Fibroblast of lung (primary cell): ENCODE data around the gene UBN1. TPM values are rescaled to one million over a fixed set of nuclear protein-coding genes. Genes with fewer than 3 reads are reported as not detected.

ENCODE experiments used
- DNase-seq, 2 donors: peaks; one replicate each; pipeline versions ENCODE4 v3.0.0 to v3.0.0-alpha.2; 2010; ENCODE audit warnings: low read depth in 2 of 2
- H2AFZ ChIP-seq: 2 replicates; pipeline ENCODE4 v1.5.1; 2012; ENCODE audit warnings: low read length, control low read depth, inconsistent platforms
- H3K27ac ChIP-seq: 2 replicates; pipeline ENCODE4 v1.5.1; 2011; ENCODE audit warnings: low read length, control low read depth; ENCODE audit not compliant: insufficient read depth
- H3K27me3 ChIP-seq: 2 replicates; pipeline ENCODE4 v1.5.1; 2011; ENCODE audit warnings: mild to moderate bottlenecking, low read length; ENCODE audit not compliant: control insufficient read depth, insufficient read depth
- H3K36me3 ChIP-seq: 2 replicates; pipeline ENCODE4 v1.5.1; 2011; ENCODE audit warnings: low read length; ENCODE audit not compliant: control insufficient read depth, insufficient read depth
- H3K4me1 ChIP-seq: 2 replicates; pipeline ENCODE4 v1.5.1; 2011; ENCODE audit warnings: low read length; ENCODE audit not compliant: control insufficient read depth, insufficient read depth; ENCODE audit errors: extremely low read depth
- H3K4me2 ChIP-seq: 2 replicates; pipeline ENCODE4 v1.5.1; 2011; ENCODE audit warnings: low read length, control low read depth; ENCODE audit not compliant: insufficient read depth; ENCODE audit errors: extremely low read depth
- H3K4me3 ChIP-seq, 4 experiments: fragments of 200-600 bp in 1 of 4; sonication (generic) in 1 of 4; replicated peaks in 1 of 4; 2 replicates each; pipeline ENCODE4 v1.5.1; 2011 to 2016; ENCODE audit warnings: low read length in 4 of 4, low read depth in 3 of 4, mild to moderate bottlenecking in 3 of 4, control low read depth in 2 of 4, inconsistent platforms in 1 of 4, mixed read lengths in 1 of 4; ENCODE audit not compliant: insufficient read depth in 1 of 4; ENCODE audit errors: control extremely low read depth in 1 of 4
- H3K79me2 ChIP-seq: 2 replicates; pipeline ENCODE4 v1.5.1; 2012; ENCODE audit warnings: mild to moderate bottlenecking, low read length, inconsistent platforms; ENCODE audit not compliant: control insufficient read depth, insufficient read depth
- H3K9ac ChIP-seq: 2 replicates; pipeline ENCODE4 v1.5.1; 2011; ENCODE audit warnings: mild to moderate bottlenecking, low read length, control low read depth; ENCODE audit not compliant: insufficient read depth
- H3K9me3 ChIP-seq: 2 replicates; pipeline ENCODE4 v1.5.1; 2012; ENCODE audit warnings: low read depth, low read length; ENCODE audit not compliant: control insufficient read depth, insufficient read depth
- H4K20me1 ChIP-seq: 2 replicates; pipeline ENCODE4 v1.5.1; 2011; ENCODE audit warnings: low read length; ENCODE audit not compliant: control insufficient read depth, insufficient read depth; ENCODE audit errors: extremely low read depth
- EZH2 ChIP-seq: IDR thresholded peaks from 2 replicates; pipeline ENCODE4 v1.5.1; 2012; ENCODE audit warnings: low read length, control low read depth, mild to moderate bottlenecking; ENCODE audit errors: missing control alignments
- polyA plus RNA-seq, 2 donors: library from polyadenylated mRNA; depleted of rRNA in 1 of 2; stranded (reverse) in 1 of 2; unstranded in 1 of 2; fragments of >200 nt; gene quantifications; 2 replicates each; pipeline ENCODE4 v1.2.1, GENCODE V29; 2011 to 2012; ENCODE audit warnings: missing spikeins in 1 of 2
- total RNA-seq: library from RNA; depleted of rRNA; stranded (reverse); fragments of >200 nt; gene quantifications from 2 replicates; pipeline ENCODE4 v1.2.1, GENCODE V29; 2014
- TF ChIP-seq, protein P1 (sequence below), 2 donors: IDR thresholded peaks in 1 of 2; conservative IDR thresholded peaks in 1 of 2; 1 replicate in 1 of 2; 2 replicates in 1 of 2; pipeline ENCODE4 v1.5.1; 2011 to 2012; ENCODE audit warnings: low read length in 2 of 2, control low read depth in 1 of 2, inconsistent platforms in 1 of 2, low read depth in 1 of 2, mild to moderate bottlenecking in 1 of 2

UBN1 gene
- total and polyA plus RNA-seq, 2 donors (not counting 1 experiment from before 2014, with no cell fraction given) = 13.6 to 21.1 TPM

DNA sequence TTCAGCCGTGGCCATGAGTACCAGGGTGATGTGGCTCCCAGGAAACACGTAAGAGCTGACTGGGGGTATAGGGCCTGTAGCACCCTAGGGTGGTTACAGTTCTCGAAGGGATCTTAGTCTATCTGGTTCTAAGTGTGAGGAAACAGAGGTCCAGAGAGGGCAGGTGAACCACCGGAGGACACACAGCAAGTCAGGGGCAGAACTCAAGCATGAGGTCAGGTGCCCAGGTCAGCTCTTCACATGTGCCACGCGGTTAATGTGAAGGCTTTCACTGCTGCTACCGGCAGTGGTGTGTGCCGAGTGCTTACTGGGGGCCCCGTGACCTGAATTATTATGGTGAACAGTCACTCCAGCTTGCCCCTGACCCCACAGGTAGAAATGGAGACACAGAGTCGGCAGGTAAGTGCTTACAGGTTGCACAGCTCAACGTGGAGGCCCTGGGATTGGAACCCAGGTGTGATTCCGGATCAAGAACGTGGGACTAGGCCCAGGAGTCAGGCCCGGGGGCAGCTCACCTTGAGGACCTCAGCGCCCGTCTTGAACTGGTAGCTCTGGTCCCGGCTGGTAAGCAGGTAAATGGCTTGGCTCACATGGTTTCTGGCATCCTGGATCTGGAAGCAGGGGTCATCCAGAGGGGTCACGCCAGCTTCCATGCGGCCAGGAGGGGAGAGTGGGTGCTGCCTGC is 48.0 kb upstream of the UBN1 start:
- Histone ChIP-seq H2AFZ (no peak overlapping the region), H4K20me1 (no peaks in the 10 kb centered on the region), H3K9me3 (no peaks in the 10 kb centered on the region), H3K27me3 (no peaks in the 10 kb centered on the region), H3K4me1 (peaks cover 2% of the 10 kb centered on the region), H3K4me2 (no peak overlapping the region), H3K79me2 (no peaks in the 10 kb centered on the region), H3K27ac (no peak overlapping the region), H3K36me3 (no peaks in the 10 kb centered on the region), H3K9ac (no peak overlapping the region), H3K4me3 (no peak overlapping the region)
- no peak for DNase-seq
- TF ChIP-seq EZH2 = no peak
- TF ChIP-seq, protein P1, sequence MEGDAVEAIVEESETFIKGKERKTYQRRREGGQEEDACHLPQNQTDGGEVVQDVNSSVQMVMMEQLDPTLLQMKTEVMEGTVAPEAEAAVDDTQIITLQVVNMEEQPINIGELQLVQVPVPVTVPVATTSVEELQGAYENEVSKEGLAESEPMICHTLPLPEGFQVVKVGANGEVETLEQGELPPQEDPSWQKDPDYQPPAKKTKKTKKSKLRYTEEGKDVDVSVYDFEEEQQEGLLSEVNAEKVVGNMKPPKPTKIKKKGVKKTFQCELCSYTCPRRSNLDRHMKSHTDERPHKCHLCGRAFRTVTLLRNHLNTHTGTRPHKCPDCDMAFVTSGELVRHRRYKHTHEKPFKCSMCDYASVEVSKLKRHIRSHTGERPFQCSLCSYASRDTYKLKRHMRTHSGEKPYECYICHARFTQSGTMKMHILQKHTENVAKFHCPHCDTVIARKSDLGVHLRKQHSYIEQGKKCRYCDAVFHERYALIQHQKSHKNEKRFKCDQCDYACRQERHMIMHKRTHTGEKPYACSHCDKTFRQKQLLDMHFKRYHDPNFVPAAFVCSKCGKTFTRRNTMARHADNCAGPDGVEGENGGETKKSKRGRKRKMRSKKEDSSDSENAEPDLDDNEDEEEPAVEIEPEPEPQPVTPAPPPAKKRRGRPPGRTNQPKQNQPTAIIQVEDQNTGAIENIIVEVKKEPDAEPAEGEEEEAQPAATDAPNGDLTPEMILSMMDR (conservative IDR thresholded peaks at IDR 0.05 in 1 of 2, IDR thresholded peaks at IDR 0.05 in 1 of 2; ENCODE audit: low read depth in 1 of 2, low read length in 2 of 2) = no peak

DNA sequence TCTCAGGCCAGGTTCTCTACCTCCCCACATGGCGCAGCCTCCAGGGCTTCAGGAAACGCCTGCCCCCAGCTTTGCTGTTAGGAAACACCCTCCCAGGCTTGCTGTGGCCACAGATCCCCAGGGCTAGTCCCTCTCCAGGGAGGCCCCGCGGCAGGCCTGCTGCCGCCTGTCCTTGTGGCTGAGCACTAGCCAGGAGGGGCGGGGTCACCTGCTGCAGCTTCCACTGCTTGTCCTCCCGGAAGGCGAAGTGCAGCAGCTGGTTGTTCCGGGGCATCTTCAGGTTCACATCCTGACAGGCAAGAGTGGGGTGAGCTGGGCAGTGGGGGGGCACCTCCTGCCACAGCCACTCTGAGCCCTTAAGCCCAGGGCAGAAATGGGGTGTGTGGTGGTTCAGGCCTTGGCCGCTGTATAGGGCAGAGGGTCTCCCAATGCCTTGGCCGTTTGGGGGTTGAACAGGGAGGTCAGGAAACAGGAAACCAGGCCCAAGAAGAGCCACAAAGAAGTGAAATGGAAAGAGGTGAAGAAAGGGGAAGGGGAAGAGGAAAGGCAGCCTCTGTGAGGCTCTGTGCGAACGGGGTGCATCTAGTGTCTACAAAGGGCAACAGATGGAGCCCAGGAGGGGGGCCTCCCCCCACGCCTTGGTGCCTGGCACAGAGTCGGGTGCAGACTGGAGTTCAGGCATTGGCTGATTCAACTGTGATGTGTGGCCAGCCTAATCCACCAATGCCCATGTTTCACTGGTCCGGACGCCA is 46.8 kb upstream of the UBN1 start:
- no peaks in the 10 kb centered on the region for H4K20me1 ChIP-seq
- no peak for DNase-seq
- no peak overlapping the region for H3K9ac ChIP-seq
- H2AFZ ChIP-seq = no peak overlapping the region
- H3K9me3 ChIP-seq = no peaks in the 10 kb centered on the region
- H3K4me1 ChIP-seq = peaks cover 2% of the 10 kb centered on the region
- peaks cover 6% of the 10 kb centered on the region for H3K36me3 ChIP-seq
- H3K4me3 ChIP-seq = no peak overlapping the region
- no peak overlapping the region for H3K4me2 ChIP-seq
- H3K27me3 ChIP-seq = no peaks in the 10 kb centered on the region
- H3K27ac ChIP-seq = no peak overlapping the region
- TF ChIP-seq, protein P1 (conservative IDR thresholded peaks at IDR 0.05 in 1 of 2, IDR thresholded peaks at IDR 0.05 in 1 of 2; ENCODE audit: low read depth in 1 of 2, low read length in 2 of 2) = no peak
- no peak for TF ChIP-seq EZH2
- no peaks in the 10 kb centered on the region for H3K79me2 ChIP-seq

DNA sequence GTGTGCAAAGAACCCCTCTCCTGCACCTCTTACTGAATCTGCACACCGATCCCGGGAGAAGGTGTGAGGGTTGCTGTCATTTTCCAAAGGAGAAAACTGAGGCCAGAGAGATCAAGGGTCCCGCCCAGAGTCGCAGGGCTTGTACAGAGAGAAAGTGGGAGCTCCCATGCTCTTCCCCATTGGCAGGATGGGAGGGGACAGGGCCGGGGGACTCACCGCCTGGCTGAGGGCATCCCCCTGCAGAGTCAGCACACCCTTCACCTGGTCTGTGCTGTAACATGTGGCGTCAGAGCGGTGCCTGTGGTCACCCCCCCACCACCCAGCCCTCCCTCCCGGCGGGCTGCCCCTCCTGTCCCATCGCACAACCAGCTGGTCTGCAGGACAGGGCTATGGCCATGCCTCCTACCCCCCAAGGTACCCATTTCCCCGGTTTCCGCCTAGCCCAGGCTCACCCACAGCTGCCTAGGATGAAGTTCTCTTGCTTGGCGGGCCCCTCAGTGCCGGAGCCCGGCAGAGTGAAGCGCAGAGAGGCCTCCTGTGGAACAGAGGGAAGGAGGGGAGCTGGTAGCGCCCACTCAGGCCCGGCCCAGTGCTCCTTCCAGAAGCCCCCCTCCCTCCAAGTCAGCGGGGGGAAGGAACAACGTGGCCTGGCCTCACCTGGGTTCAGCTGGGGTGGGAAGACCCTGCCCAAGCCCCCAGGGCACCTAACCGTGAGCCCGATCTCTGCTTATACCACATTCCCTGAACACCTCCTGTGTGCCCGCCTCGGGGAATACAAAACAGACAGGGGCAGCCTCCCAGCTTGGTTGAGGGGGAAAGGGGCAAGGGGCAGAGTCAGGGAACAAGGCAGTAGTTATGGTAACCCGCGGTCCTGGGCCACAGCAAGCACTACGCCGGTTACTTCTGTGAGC is 46.0 kb upstream of the UBN1 start:
- H3K4me3 ChIP-seq = peak overlapping the region; percentile 62 to 79 (median 75)
- H3K4me2 ChIP-seq = peak overlapping the region; percentile 88
- H4K20me1 ChIP-seq = no peaks in the 10 kb centered on the region
- no peak for TF ChIP-seq EZH2
- TF ChIP-seq, protein P1 (conservative IDR thresholded peaks at IDR 0.05 in 1 of 2, IDR thresholded peaks at IDR 0.05 in 1 of 2; ENCODE audit: low read depth in 1 of 2, low read length in 2 of 2) = no peak
- no peak overlapping the region for H3K27ac ChIP-seq
- H3K4me1 ChIP-seq = peaks cover 2% of the 10 kb centered on the region
- peak overlapping the region; percentile 91 for H2AFZ ChIP-seq
- H3K9me3 ChIP-seq = no peaks in the 10 kb centered on the region
- no peaks in the 10 kb centered on the region for H3K27me3 ChIP-seq
- DNase-seq = no peak
- H3K36me3 ChIP-seq = peaks cover 6% of the 10 kb centered on the region
- no peaks in the 10 kb centered on the region for H3K79me2 ChIP-seq
- peak overlapping the region; percentile 26 for H3K9ac ChIP-seq
